ENCODE measurements around the gene SYNPO.

DNA sequence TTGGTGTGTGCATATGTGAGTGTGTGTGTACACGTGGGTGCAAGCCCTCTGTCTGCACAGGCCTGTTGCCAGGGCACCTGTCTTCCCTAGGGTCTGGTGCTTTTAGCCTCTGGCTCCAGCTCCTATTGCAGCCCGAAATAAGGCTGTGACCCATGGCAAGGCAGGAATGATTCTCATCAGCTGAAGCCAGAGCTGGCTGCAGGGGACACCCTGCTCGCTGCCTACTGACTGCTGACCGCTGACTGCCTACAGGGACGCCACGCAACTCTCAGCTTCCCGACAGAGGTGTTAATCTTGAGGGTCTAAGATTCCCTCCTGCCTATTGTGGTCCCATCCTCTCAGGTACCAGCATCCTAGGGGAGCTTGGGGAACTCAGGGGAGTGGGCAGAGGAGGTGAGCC, 20.6 kb downstream of the SYNPO start, which contains the start of gene MYOZ3:
- TF ChIP-seq, protein P1, sequence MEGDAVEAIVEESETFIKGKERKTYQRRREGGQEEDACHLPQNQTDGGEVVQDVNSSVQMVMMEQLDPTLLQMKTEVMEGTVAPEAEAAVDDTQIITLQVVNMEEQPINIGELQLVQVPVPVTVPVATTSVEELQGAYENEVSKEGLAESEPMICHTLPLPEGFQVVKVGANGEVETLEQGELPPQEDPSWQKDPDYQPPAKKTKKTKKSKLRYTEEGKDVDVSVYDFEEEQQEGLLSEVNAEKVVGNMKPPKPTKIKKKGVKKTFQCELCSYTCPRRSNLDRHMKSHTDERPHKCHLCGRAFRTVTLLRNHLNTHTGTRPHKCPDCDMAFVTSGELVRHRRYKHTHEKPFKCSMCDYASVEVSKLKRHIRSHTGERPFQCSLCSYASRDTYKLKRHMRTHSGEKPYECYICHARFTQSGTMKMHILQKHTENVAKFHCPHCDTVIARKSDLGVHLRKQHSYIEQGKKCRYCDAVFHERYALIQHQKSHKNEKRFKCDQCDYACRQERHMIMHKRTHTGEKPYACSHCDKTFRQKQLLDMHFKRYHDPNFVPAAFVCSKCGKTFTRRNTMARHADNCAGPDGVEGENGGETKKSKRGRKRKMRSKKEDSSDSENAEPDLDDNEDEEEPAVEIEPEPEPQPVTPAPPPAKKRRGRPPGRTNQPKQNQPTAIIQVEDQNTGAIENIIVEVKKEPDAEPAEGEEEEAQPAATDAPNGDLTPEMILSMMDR (IDR thresholded peaks at IDR 0.05) = no peak
- no peak for TF ChIP-seq POLR2A (IDR thresholded peaks at IDR 0.05)
